IgD-negative memory B cell (primary cell): ENCODE data around the gene KIF16B. TPM values are rescaled to one million over a fixed set of nuclear protein-coding genes. Genes with fewer than 3 reads are reported as not detected.

Source experiments
- H3K27ac Mint-ChIP-seq, 3 donors: one replicate each; pipeline ENCODE4 v1.8.0; 2020 to 2022; ENCODE audit warnings: mild to moderate bottlenecking in 3 of 3, mixed read lengths in 3 of 3, moderate library complexity in 1 of 3
- H3K27me3 Mint-ChIP-seq: one replicate; pipeline ENCODE4 v1.8.0; 2021; ENCODE audit warnings: mixed read lengths
- H3K36me3 Mint-ChIP-seq: one replicate; pipeline ENCODE4 v1.8.0; 2020; ENCODE audit warnings: mild to moderate bottlenecking, mixed read lengths
- H3K4me1 Mint-ChIP-seq, 3 donors: one replicate each; pipeline ENCODE4 v1.8.0; 2020 to 2022; ENCODE audit warnings: mixed read lengths in 3 of 3, mild to moderate bottlenecking in 1 of 3
- H3K4me3 Mint-ChIP-seq, 4 donors: one replicate each; pipeline ENCODE4 v1.8.0; 2020 to 2022; ENCODE audit warnings: mild to moderate bottlenecking in 4 of 4, mixed read lengths in 4 of 4, moderate library complexity in 3 of 4
- H3K9me3 Mint-ChIP-seq, 3 donors: one replicate each; pipeline ENCODE4 v1.8.0; 2020 to 2021; ENCODE audit warnings: mixed read lengths in 3 of 3, mild to moderate bottlenecking in 1 of 3
- polyA plus RNA-seq: library from polyadenylated mRNA; unstranded; fragments of 300-500 nt; fragmentation: Illumina TruSeq; gene quantifications from one replicate; pipeline ENCODE4 v1.2.3, GENCODE V29; 2021

Gene KIF16B
- polyA plus RNA-seq, 1 donor from 2014 or later = 7.3 TPM

GRCh38 chr20:16472045-16472872 lies 101.0 kb downstream of the KIF16B start:
- Mint-ChIP-seq H3K9me3 (peaks cover 0 to 2% (median 0%) of the 10 kb centered on the region in 3 donors), H3K4me1 (peaks cover 0 to 2% (median 0%) of the 10 kb centered on the region in 3 donors), H3K27ac (no peak overlapping the region), H3K27me3 (no peaks in the 10 kb centered on the region), H3K36me3 (peaks cover 3% of the 10 kb centered on the region), H3K4me3 (no peak overlapping the region)

- peaks cover 2 to 4% (median 4%) of the 10 kb centered on the region in 3 donors for H3K9me3 Mint-ChIP-seq
- H3K4me1 Mint-ChIP-seq = peaks cover 0 to 2% (median 0%) of the 10 kb centered on the region in 3 donors
- H3K4me3 Mint-ChIP-seq = no peak overlapping the region
- peaks cover 4% of the 10 kb centered on the region for H3K36me3 Mint-ChIP-seq
- H3K27ac Mint-ChIP-seq = no peak overlapping the region
- no peaks in the 10 kb centered on the region for H3K27me3 Mint-ChIP-seq
These were observed 103.8 kb downstream of the KIF16B start for GRCh38 chr20:16469395-16469905.

GRCh38 chr20:16462711-16463110 lies 110.5 kb downstream of the KIF16B start:
- peaks cover 0 to 4% (median 0%) of the 10 kb centered on the region in 3 donors for H3K4me1 Mint-ChIP-seq
- peaks cover 4 to 7% (median 7%) of the 10 kb centered on the region in 3 donors for H3K9me3 Mint-ChIP-seq
- H3K36me3 Mint-ChIP-seq = peaks cover 9% of the 10 kb centered on the region
- no peaks in the 10 kb centered on the region for H3K27me3 Mint-ChIP-seq
- H3K27ac Mint-ChIP-seq = no peak overlapping the region
- no peak overlapping the region for H3K4me3 Mint-ChIP-seq

GRCh38 chr20:16459019-16459700 lies 114.1 kb downstream of the KIF16B start:
- Mint-ChIP-seq H3K36me3 (peaks cover 9% of the 10 kb centered on the region), H3K27ac (no peak overlapping the region), H3K27me3 (no peaks in the 10 kb centered on the region), H3K9me3 (peaks cover 0 to 5% (median 3%) of the 10 kb centered on the region in 3 donors), H3K4me3 (no peak overlapping the region), H3K4me1 (peaks cover 0 to 4% (median 4%) of the 10 kb centered on the region in 3 donors)

- Mint-ChIP-seq H3K36me3 (peaks cover 7% of the 10 kb centered on the region), H3K9me3 (no peaks in the 10 kb centered on the region), H3K4me3 (no peak overlapping the region), H3K27me3 (no peaks in the 10 kb centered on the region), H3K4me1 (peaks cover 0 to 4% (median 0%) of the 10 kb centered on the region in 3 donors), H3K27ac (no peak overlapping the region)
These were observed 115.7 kb downstream of the KIF16B start for GRCh38 chr20:16457514-16457913.

- Mint-ChIP-seq H3K4me1 (peaks cover 7 to 19% (median 14%) of the 10 kb centered on the region in 3 donors), H3K4me3 (no peak overlapping the region), H3K27me3 (no peaks in the 10 kb centered on the region), H3K27ac (no peak overlapping the region), H3K36me3 (peaks cover 14% of the 10 kb centered on the region), H3K9me3 (no peaks in the 10 kb centered on the region)
These were observed 117.9 kb downstream of the KIF16B start for GRCh38 chr20:16455324-16455723.

- H3K9me3 Mint-ChIP-seq = no peaks in the 10 kb centered on the region
- peaks cover 13% of the 10 kb centered on the region for H3K36me3 Mint-ChIP-seq
- no peaks in the 10 kb centered on the region for H3K27me3 Mint-ChIP-seq
- peaks cover 7 to 19% (median 14%) of the 10 kb centered on the region in 3 donors for H3K4me1 Mint-ChIP-seq
- no peak overlapping the region for H3K4me3 Mint-ChIP-seq
- H3K27ac Mint-ChIP-seq = no peak overlapping the region
These were observed 121.3 kb downstream of the KIF16B start for GRCh38 chr20:16451982-16452381.

GRCh38 chr20:16451001-16451400 lies 122.2 kb downstream of the KIF16B start:
- Mint-ChIP-seq H3K4me1 (peaks cover 7 to 19% (median 14%) of the 10 kb centered on the region in 3 donors), H3K27ac (no peak overlapping the region), H3K4me3 (no peak overlapping the region), H3K36me3 (peaks cover 13% of the 10 kb centered on the region), H3K9me3 (no peaks in the 10 kb centered on the region), H3K27me3 (no peaks in the 10 kb centered on the region)

GRCh38 chr20:16446991-16447390 lies 126.3 kb downstream of the KIF16B start:
- Mint-ChIP-seq H3K27me3 (no peaks in the 10 kb centered on the region), H3K9me3 (no peaks in the 10 kb centered on the region), H3K4me1 (peaks cover 6 to 15% (median 14%) of the 10 kb centered on the region in 3 donors), H3K4me3 (no peak overlapping the region), H3K36me3 (peaks cover 7% of the 10 kb centered on the region), H3K27ac (no peak overlapping the region)

- Mint-ChIP-seq H3K4me1 (peaks cover 2 to 9% (median 9%) of the 10 kb centered on the region in 3 donors), H3K9me3 (no peaks in the 10 kb centered on the region), H3K4me3 (no peak overlapping the region), H3K27ac (no peak overlapping the region), H3K27me3 (no peaks in the 10 kb centered on the region), H3K36me3 (peaks cover 3% of the 10 kb centered on the region)
These were observed 127.0 kb downstream of the KIF16B start for GRCh38 chr20:16446246-16446645.

- H3K4me1 Mint-ChIP-seq = peaks cover 0 to 3% (median 1%) of the 10 kb centered on the region in 3 donors
- no peaks in the 10 kb centered on the region for H3K9me3 Mint-ChIP-seq
- H3K4me3 Mint-ChIP-seq = no peak overlapping the region
- H3K27ac Mint-ChIP-seq = no peak overlapping the region
- H3K27me3 Mint-ChIP-seq = no peaks in the 10 kb centered on the region
- peaks cover 4% of the 10 kb centered on the region for H3K36me3 Mint-ChIP-seq
These were observed 127.8 kb downstream of the KIF16B start for GRCh38 chr20:16445482-16445881.

- Mint-ChIP-seq H3K4me1 (peaks cover 0 to 1% (median 0%) of the 10 kb centered on the region in 3 donors), H3K27ac (no peak overlapping the region), H3K4me3 (no peak overlapping the region), H3K36me3 (peaks cover 8% of the 10 kb centered on the region), H3K27me3 (no peaks in the 10 kb centered on the region), H3K9me3 (peaks cover 5 to 8% (median 5%) of the 10 kb centered on the region in 3 donors)
These were observed 129.0 kb downstream of the KIF16B start for GRCh38 chr20:16444057-16444777.

GRCh38 chr20:16441546-16442164 lies 131.6 kb downstream of the KIF16B start:
- H3K36me3 Mint-ChIP-seq = peaks cover 15% of the 10 kb centered on the region
- H3K27me3 Mint-ChIP-seq = no peaks in the 10 kb centered on the region
- no peak overlapping the region for H3K27ac Mint-ChIP-seq
- H3K4me3 Mint-ChIP-seq = no peak overlapping the region
- peaks cover 0 to 1% (median 0%) of the 10 kb centered on the region in 3 donors for H3K4me1 Mint-ChIP-seq
- peaks cover 5 to 8% (median 7%) of the 10 kb centered on the region in 3 donors for H3K9me3 Mint-ChIP-seq

- peaks cover 5 to 8% (median 7%) of the 10 kb centered on the region in 3 donors for H3K9me3 Mint-ChIP-seq
- H3K36me3 Mint-ChIP-seq = peaks cover 15% of the 10 kb centered on the region
- H3K27me3 Mint-ChIP-seq = no peaks in the 10 kb centered on the region
- no peak overlapping the region for H3K4me3 Mint-ChIP-seq
- peaks cover 0 to 1% (median 0%) of the 10 kb centered on the region in 3 donors for H3K4me1 Mint-ChIP-seq
- no peak overlapping the region for H3K27ac Mint-ChIP-seq
These were observed 132.6 kb downstream of the KIF16B start for GRCh38 chr20:16440686-16441085.
